HG03460 (cell line): ENCODE results near the gene TIMM10.

Experiments used
- ATAC-seq: cut with Tn5 transposase; IDR thresholded peaks from one replicate; pipeline ENCODE4 v1.9.1; 2021; ENCODE audit not compliant: unreplicated experiment

TIMM10 gene, protein sequence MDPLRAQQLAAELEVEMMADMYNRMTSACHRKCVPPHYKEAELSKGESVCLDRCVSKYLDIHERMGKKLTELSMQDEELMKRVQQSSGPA

DNA sequence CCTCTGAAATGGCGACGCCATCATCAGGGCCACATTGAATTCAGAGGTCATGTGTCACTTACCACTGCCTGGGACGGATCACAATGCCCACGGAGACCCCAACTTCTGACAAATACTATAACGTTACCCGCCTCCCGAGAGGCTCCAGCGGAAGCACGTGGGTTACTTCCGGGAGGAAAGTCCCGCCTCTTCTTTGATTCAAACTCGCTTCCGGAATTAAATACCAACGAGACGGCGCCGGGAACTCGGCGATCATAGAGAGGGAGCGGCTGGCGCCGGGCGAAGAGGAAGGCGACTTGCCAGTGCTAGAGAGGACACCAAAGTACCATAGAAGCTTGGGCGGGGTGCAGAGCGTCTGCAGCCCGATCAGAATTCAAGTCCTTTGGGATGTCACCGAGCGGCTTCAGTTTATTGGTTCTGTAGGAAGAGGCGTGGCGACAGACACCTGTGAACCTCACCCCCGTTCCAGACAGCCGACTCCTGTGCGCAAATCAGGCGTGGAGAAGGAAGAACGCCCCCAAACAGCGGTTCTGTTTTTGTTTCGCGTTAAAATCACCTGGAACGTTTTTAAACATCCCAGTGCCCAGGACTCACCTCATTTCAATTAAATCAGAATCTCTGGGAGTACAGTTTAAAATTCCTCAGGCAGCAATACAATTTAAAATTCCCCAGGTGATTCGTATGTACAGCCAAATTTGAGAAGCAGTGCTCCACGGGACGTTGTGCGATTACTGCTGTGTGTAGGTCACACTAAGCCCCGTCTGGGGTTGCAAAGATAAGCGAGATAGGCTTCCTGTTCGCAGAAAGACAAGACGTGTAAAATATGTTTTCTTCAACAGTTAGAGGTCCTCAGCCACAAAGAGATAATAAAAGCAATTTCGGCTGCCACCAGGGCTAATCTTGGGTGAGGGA, at the start of gene TIMM10:
TIMM10 (minus strand) TSS at position 159 of the 912 bp plus-strand sequence. CDS start 565 bp downstream, outside the sequence.
- peak; percentile 97 for ATAC-seq

DNA sequence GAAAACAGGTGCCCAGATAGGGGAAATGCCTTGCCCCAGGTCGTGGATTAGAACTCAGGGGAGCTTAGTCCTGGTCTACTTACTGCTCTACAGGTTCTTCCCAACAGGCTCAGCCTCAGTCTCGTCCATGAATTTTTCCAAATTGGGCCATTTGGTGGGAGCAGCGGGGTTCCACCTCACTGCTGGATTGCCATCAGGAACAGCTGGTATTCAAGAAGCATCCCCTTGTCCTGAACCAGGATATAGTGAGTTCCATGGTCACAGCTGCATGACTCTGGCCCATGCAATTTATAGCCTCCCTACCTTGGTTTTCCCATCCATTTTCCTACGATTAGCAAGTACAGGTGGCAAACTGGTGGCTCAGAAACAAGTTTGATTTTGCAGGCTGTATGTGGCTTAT, 43.5 kb upstream of the TIMM10 start:
- no peak for ATAC-seq

DNA sequence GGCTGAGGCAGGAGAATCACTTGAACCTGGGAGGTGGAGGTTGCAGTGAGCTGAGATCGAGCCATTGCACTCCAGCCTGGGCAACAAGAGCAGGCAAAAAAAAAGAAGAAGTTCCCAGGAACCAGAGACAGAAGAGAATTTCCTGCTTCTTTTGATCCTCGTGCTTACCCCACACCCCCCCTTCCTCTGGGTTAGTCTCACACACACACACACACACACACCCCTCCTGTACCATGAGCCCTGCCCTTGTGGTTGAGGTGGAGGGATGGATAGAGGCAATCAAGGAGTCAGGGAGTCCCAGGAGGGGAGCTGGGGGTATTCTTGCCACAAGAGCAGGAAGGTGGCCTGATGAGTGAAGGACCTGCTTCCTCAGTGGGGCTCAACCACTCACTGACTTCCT, 41.1 kb upstream of the TIMM10 start:
- no peak for ATAC-seq

DNA sequence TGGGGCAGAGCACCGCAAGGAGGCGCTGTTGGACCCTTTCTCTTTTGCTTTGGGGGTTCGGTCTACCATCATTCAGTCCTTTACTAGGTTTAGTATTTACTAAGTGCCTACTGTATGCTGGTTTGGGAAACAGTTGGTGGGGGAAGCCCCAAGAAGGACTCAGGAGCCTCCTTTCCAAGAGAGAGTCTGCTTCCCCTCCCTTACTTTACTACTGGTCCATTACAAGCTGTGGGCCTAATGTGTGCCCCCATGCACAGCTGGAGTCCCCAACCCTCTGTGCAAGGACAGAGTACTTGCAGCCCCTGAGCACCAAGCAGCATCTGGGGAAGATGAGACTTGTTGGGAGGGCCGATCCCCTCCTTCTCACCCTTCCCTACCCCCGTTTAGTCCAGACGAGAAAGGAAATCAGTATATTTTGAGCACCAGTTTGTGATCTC, 37.8 kb upstream of the TIMM10 start:
- ATAC-seq, result no peak

DNA sequence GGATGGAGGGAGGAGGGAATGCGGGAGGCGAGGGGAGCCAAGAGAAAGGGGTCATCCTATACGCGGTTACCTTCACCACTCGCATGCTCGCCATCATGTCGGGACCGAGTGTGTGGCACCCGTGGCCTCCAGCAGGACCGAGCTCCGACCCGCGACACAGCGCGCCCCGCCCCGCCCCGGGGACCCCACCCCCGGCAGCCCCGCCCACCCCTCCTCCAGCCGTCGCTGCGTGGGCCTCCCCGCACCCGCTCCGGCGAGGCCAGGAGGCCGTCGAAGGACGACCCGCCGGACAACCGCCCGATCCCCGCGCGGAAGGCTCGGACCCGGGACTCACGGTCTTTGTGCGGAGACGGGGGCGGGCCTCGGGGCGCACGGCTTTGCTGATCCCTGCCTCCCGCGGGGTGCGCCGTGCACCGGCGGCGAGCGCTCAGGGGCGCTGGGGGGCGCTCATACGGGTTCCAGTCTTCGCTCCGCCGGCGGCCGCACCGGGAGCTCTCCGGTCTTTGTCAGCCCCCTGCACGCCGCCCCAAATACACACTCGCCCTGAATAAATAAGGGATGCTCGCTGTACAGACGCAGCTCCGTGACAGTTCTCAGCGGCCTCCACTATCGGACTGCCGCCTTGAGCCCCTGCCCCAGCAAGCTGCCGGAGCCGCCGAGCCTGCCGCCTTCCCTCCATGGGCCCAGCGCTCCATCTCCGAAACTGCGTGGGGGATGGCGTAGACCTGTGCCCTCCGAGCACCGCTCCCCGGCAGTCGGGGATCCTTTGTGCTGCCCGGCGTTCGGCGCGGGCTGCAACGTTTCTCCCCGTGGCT, 37.2 kb upstream of the TIMM10 start, which contains the start of gene UBE2L6:
UBE2L6 (minus strand) TSS at position 158 of the 815 bp plus-strand sequence; CDS start at position 97, 61 bp downstream.
- ATAC-seq, result peak; percentile 65

DNA sequence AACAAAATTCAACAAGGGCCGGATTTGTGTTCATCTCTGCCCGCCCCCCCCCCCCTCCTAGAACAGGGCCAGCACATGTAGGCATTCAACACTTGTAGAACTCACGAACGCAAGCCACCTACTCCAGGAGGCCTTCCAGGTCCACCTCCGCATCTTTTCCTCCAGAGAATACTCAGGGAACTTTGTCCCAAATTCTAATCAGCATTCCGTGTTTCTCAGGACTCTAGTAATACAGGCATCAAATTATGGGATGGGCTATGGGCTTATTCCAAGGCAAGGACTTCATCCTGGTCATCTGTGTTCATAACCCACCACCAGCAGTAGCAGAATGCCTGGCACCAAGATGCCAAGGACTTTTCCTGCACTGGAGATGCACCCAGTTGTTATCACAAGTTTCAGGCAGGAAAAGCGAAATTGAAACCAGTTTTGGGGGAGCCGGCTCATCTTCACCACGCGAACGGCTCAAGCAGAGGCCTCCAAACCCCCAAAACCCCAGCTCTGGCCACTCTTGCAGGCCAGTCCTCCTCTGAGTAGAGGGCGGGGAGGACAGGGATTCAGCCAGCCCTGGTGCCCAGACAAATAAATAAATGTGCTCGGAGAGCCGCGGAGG, 36.5 kb upstream of the TIMM10 start:
- ATAC-seq, result peak; percentile 3

DNA sequence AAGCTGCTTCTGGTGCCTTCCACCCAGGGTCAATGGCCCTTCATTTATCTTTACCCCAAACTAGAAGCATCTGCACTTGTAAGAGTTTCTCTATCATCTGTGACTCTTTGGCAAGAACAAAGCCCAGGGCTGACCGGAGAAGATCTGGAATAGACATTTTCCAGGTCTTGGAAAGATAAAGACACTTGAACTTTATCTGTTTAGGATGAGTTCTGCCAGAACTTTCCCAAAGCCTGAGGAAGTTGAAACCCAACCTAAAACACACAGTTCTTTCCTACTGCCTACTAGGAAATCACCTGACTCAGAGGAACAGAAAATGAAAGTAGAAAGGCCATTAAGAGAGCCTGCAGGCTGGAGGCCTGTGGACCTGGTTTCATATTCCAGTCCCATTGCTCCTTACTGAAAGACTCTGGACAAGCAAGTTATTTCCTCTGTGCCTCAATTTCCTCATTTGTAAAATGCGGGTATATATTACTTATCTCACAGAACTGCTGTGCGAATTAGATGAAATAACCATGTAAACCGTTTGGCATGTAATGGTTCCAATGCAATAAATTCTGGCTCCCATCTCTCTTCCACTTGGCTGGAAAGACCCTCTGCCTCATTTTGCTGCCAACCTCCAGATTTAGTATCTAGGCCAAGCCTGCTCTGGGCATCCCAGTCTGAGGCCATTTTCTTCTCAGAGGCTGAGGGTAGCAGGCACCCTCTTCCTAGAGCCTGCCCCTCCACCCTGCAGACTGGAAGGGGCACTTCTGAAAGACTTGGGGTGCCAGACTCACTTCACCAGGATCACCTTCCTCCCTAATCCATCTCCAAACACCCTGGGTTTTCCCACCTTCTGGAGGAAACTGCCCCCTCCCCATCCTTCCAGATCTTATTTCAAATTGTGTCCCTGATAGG, 35.7 kb upstream of the TIMM10 start:
- peak; percentile 57 for ATAC-seq

DNA sequence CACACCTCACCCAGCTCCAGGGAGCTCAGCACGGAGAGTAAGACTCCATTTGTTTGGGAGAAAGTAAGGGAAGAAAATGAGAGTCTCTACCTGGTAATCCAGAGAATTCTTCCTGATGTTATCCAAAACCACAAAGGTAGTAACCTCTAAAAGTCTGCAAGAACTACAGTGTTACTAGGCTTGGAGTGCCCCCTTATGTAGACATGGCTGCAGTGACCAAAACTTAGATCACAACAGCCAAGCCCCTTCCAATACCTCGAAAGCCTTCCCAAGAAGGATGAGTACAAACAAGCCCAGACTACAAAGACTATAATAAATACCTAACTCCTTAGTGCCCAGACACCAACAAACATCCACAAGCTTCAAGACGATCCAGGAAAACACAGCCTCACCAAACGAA, 32.0 kb upstream of the TIMM10 start:
- no peak for ATAC-seq

DNA sequence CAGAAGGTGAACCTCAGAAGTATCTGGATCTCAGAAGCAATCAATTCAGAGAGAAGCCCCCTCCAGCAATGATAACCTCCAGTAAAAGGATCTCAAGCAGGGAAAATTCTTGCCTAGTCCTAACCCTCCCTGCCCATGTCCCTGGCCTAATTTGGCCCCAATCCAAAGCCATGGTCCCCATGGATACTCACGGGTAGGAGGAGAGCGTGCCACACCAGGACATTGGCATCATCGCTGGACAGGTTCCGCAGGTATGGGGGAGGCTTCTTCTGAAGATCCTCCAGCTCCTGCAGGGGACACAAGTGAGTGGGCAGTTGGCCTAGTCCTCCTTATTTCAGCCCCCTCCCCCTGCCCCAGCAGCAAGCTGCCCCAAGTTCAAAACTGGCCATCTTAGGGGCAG, 29.6 kb upstream of the TIMM10 start:
- no peak for ATAC-seq

DNA sequence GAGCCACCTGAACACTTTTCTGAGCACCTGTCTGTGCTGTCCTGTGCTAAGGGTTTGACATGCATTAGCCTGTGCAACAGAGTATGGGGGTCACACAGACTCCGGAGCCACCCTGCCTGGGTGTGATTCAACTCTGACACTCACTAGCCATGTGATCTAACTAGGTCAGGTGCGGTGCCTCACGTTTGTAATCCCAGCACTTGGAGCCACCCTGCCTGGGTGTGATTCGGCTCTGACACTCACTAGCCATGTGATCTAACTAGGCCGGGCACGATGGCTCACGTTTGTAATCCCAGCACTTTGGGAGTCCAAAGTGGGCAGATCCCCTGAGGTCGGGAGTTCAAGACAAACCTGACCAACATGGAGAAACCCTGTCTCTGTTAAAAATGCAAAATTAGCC, 25.5 kb upstream of the TIMM10 start:
- ATAC-seq, result no peak

DNA sequence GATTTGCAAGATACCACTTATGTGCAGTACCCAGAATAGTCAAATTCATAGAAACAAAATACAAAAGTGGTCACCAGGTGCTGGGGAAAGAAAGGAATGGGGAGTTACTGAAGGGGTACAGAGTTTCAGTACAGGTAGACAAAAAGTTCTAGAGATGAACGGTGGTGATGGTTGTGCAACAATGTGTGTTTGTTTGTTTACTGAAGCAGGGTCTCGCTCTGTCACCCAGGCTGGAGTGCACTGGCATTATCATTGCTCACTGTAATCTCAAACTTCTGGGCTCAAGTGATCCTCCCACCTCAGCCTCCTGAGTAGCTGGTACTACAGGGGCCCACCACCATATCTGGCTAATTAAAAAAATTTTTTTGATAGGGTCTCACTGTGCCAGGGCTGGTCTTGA, 24.8 kb upstream of the TIMM10 start:
- ATAC-seq, result no peak

DNA sequence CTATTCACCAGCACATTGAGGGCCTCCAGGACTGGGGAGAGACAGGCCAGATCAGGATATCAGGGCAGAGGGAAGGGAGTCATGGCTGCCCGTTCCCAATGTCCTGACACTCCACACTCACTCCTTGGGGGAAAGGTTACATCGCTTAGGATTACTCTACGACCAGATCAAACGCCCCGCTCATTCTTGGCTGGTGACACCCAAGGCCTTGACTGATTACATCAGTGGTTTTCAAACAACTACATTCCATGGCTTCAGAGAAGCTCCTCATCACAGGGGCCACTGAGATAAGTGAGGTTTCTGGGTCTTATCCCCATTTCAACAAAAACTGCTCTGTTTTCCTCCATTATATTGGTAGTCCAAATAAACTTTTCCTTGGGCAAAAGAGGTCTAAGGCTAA, 21.9 kb upstream of the TIMM10 start:
- ATAC-seq, result no peak

DNA sequence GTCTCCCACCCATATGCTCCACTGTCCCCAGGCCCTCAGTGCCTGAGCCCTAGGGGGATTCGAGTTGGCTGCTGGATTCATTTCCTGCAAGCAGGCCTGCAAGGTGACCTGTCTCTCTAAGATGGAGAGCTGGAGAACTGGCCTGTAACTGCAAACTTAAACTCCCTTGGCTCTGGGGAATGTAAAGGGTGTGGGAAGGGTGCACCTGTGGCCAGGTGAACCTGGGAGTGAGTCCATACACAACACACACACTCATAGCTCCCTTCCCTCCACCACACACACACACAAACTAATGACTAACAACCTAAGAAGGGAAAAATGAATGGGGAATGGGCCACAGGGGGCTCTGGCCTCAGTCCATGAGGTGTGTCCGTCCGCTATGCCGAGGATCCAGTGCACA, 21.4 kb upstream of the TIMM10 start:
- ATAC-seq, result no peak

DNA sequence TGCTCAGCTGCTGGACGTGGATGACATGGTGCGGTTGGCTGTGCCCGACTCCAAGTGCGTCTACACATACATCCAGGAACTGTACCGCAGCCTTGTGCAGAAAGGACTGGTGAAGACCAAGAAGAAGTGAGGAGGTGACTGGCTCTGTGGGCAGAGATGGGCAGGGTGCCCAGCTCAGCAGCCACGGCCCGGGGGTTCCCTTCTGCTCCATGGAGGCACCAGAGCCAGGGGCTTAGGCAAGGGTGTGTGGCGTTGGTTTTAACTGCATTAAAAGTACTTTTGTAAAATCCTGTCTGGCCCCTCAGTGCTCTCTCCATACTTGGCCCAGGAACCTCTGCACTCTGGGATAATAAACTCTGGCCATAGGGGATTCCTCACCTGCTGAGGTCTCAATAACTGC, 19.4 kb upstream of the TIMM10 start:
- no peak for ATAC-seq

DNA sequence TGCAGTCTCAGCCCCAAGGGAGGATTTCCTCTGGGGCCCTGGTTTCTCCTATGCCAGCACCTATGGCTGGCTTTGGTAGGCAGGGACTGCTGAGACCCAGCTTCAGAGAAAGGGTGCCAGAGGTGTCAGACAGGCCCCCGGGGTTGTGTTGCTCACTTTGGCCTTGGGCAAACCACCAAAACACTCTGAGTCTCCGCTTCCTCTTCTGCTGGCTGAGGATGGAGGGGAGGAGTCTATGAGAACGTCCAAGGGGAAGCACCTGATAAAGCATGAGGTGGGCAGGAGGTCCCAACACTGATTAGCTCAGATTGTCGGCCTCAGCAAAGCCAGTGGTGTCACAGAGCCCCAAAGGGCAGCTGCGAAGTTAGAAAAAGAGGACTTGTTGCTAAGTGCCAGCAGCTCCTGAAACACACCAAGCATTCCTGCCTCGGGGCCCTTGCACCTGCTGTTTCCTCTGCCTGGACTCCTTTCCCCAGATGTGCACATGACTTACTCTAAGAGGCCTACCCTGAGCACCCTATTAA, 17.4 kb upstream of the TIMM10 start:
- ATAC-seq, result peak; percentile 91

DNA sequence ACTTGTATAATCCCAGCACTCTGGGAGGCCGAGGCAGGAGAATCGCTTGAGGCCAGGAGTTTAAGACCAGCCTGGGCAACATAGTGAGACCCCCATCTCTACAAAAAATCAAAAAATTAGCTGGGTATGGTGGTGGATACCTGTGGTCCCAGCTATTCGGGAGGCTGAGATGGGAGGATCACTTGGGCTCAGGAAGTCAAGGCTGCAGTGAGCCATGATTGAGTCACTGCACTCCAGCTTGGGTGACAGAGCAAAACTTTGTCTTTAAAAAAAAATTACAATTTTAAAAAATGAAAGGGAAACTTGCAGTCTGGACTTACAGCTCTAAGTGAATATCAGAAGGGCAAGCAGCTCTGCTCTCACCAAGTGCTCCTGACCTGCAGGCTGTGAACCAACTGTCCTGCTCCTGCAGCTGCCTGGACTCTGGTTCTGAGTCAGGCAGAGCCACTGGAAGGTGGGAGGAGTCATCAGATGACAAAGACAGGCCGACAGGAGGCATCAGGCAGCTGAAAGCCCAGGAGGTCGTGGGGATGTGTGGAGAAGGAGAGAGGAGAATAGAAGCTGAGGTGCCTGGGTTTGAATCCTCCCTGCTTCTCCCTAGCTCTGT, 16.4 kb upstream of the TIMM10 start:
- no peak for ATAC-seq

DNA sequence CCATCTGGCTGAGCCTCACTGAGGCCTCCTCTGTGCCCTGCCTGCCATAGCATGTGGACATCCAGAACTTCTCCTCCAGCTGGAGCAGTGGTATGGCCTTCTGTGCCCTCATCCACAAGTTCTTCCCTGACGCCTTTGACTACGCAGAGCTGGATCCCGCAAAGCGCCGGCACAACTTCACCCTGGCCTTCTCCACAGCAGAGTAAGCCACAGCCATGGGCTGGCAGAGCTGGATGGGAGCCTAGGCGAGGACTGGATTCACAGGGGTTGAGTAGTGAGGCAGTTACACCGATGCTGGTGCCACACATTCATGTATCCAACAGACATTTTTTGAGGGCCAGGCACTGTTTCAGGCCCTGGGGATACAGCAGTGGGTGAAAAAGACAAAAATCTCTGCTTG, 15.9 kb upstream of the TIMM10 start:
- no peak for ATAC-seq

DNA sequence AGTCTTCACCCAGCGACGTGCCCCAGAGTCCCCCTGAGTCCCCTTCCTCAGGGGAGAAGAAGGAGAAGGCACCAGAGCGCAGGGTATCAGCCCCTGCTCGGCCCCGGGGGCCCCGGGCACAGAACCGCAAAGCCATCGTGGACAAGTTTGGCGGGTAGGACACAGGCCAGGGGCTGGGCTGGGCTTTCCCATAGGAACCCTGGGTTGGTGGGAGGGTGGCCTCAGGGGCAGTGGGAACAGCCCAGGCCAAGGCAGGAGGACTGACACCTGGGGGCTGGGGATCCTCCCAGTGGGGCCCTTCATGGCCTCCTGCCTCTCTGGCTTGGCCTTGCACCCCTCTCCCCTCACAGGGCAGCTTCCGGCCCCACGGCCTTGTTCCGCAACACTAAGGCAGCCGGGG, 15.3 kb upstream of the TIMM10 start:
- no peak for ATAC-seq

DNA sequence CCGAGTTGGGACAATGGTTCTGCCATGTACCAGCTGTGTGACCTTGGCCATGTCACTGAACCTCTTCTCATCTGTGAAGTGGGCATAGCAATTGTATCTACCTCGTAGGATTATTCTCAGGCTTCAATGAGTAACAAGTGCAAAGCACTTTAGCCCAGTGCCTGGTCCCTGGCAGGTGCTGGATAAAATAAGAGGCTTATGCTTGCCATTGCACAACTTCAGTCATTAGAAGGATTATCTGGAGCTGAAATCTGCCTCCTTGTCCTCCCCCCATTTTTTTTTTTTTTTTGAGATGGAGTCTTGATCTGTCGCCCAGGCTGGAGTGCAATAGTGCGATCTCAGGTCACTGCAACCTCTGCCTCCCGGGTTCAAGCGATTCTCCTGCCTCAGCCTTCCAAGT, 14.0 kb upstream of the TIMM10 start:
- ATAC-seq, result no peak

DNA sequence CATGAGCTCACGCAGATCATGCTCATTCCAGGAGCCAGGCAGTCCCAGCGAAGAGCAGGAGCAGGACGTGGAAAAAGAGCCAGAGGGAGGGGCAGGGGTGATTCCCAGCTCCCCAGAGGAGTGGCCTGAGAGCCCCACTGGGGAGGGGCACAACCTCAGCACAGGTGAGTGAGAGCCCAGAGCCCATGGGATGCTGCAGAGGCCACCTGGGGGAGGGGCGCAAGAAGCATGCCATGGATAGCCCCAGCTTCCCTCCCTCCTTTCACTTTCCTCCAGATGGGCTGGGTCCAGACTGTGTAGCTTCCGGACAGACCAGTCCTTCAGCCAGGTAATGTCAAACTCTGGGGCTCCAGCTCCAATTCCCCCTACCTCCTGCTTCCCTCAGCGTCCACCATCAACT, 13.0 kb upstream of the TIMM10 start:
- no peak for ATAC-seq
